Peyer's patch (tissue), 4 donors: Measurements from ENCODE around the gene NAV1. TPM values are rescaled to one million over a fixed set of nuclear protein-coding genes. Genes with fewer than 3 reads are reported as not detected.
A peak's percentile ranks its signal among the peaks of the same experiment; 100 is the strongest.

Experiments used
- DNase-seq, 3 donors: peaks; one replicate each; pipeline ENCODE4 v3.0.0-alpha.2; 2017 to 2019
- H3K27ac ChIP-seq, 4 donors: fragments of 200-600 bp; sonication (generic); one replicate each; pipeline ENCODE4 v1.5.1; 2016 to 2019
- H3K27me3 ChIP-seq, 2 donors: fragments of 200-600 bp; sonication (generic); one replicate each; pipeline ENCODE4 v1.5.1; 2019
- H3K36me3 ChIP-seq, 3 donors: fragments of 200-600 bp; sonication (generic); one replicate each; pipeline ENCODE4 v1.5.1; 2016 to 2019
- H3K4me1 ChIP-seq, 4 donors: fragments of 200-600 bp; sonication (generic); one replicate each; pipeline ENCODE4 v1.5.1; 2016 to 2019
- H3K4me3 ChIP-seq, 4 donors: fragments of 200-600 bp; sonication (generic); 1 replicate in 3 of 4; 2 replicates in 1 of 4; pipeline ENCODE4 v1.5.1; 2016 to 2019; ENCODE audit warnings: mild to moderate bottlenecking in 1 of 4
- H3K9me3 ChIP-seq, 4 donors: fragments of 200-600 bp; sonication (generic); one replicate each; pipeline ENCODE4 v1.5.1; 2016 to 2019; ENCODE audit warnings: mild to moderate bottlenecking in 1 of 4
- POLR2A ChIP-seq, 2 donors: fragments of 450-650 bp; IDR thresholded peaks; one replicate each; pipeline ENCODE4 v1.5.1; 2017; ENCODE audit warnings: antibody characterized with exemption in 2 of 2, mild to moderate bottlenecking in 2 of 2, moderate library complexity in 2 of 2
- total RNA-seq, 4 donors: library from RNA; depleted of rRNA; stranded (reverse); fragments of >200 nt; gene quantifications; one replicate each; pipeline ENCODE4 v1.1.0, GENCODE V29; 2016
- TF ChIP-seq, protein P1 (sequence below), 6 experiments: fragments of 450-650 bp in 4 of 6; fragments of 200-600 bp in 2 of 6; sonication (generic) in 1 of 6; IDR thresholded peaks; one replicate each; pipeline ENCODE4 v1.5.1; 2017 to 2019; ENCODE audit warnings: antibody characterized with exemption in 6 of 6, mild to moderate bottlenecking in 3 of 6, moderate library complexity in 1 of 6

NAV1 gene
- total RNA-seq, 4 donors from 2014 or later: 6.7 to 47.9 (median 14.9) TPM

DNA sequence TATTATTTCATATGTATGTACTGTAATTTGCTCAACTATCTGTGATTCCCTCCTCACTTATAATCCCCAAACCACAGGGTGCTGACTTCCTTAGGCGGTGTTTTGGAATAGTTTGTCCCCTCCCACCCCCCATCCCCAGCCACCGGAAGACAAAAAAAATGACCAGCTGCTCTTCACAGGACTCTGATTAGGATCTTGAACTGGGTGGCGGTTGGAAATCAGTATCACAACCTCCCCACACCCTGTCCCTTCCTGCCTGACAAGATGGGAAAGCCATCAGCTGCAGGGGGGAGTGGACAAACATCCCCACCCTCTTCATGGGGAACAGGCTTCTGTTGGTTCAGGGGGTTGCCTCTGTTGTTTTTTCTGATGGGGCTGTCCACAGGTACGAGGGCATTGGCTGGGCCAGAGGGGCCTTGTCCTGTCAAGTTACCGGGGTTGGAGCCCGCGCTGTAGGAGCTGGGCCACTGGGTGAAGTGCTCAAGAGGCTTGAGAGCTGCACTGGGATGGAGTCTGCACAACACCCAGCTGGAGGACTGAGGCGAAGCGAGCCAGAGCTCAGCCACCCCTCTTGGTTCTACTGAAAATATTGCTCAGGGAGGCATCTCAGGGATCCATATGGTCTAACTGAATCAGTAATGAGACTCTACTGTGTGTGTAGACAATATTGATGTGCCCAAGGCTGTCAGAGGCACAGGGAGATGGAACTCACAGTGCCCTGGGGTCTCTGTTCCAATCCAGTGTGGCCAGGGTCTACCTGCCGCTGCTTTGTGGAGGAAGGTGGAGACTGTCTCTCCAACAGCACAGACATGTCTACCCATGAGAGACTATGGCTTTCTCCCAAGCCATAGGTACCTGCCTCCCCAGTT lies 28.2 kb downstream of the NAV1 start:
- no peak overlapping the region for H3K4me3 ChIP-seq
- H3K27me3 ChIP-seq: no peaks in the 10 kb centered on the region
- H3K9me3 ChIP-seq: no peaks in the 10 kb centered on the region
- H3K36me3 ChIP-seq: no peaks in the 10 kb centered on the region
- DNase-seq: no peak
- no peak overlapping the region for H3K27ac ChIP-seq
- TF ChIP-seq POLR2A (IDR thresholded peaks at IDR 0.05): no peak
- TF ChIP-seq, protein P1, sequence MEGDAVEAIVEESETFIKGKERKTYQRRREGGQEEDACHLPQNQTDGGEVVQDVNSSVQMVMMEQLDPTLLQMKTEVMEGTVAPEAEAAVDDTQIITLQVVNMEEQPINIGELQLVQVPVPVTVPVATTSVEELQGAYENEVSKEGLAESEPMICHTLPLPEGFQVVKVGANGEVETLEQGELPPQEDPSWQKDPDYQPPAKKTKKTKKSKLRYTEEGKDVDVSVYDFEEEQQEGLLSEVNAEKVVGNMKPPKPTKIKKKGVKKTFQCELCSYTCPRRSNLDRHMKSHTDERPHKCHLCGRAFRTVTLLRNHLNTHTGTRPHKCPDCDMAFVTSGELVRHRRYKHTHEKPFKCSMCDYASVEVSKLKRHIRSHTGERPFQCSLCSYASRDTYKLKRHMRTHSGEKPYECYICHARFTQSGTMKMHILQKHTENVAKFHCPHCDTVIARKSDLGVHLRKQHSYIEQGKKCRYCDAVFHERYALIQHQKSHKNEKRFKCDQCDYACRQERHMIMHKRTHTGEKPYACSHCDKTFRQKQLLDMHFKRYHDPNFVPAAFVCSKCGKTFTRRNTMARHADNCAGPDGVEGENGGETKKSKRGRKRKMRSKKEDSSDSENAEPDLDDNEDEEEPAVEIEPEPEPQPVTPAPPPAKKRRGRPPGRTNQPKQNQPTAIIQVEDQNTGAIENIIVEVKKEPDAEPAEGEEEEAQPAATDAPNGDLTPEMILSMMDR (IDR thresholded peaks at IDR 0.05): no peak
- H3K4me1 ChIP-seq: peaks cover 0 to 5% (median 0%) of the 10 kb centered on the region in 4 donors

DNA sequence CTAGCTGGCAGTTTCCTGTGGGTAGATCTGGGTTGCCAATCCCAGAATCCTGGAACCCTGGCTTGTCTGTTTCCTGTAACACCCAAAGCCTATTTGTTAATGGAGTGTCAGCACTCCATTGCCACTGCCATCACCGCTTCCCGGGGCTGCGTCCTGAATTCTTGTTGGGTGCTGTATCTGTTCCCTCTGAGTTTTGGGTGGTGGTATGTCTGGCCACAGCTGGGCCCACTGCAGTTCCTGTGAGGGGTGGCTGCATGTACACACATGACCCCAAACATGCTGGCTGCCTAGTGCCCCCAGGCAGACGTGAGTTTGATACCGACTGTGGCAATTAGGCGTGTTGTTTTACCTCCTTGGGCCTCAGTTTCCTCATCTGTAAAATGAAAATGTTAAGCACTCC lies 29.3 kb downstream of the NAV1 start:
- no peak overlapping the region for H3K27ac ChIP-seq

DNA sequence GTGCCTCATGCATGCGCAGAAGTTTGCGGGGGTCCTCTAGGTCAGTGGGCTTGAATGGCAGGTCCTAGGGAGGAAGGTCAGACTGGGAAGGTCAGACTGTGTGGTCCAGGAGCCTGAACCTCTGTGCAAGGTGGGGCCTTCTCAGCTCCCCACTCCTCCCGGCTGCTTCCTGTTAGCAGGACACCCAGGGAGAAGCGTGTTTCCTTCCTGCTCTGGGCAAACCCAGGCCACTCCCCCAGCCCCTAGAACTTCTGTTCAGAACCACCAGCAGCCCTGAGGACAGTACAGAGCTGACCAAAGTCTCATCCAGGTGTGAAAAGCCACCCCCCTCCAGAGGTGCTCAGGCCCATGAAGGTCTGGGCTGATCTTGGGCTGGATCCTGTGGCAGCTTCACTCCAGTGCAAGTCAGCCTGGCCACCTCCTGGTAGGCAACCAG lies 29.9 kb downstream of the NAV1 start:
- no peak for TF ChIP-seq POLR2A (IDR thresholded peaks at IDR 0.05)
- TF ChIP-seq, protein P1 (IDR thresholded peaks at IDR 0.05): no peak
- Histone ChIP-seq H3K4me1 (no peaks in the 10 kb centered on the region), H3K9me3 (no peaks in the 10 kb centered on the region), H3K27ac (peak overlapping the region in 1 of 4 donors; percentile 35), H3K4me3 (no peak overlapping the region), H3K27me3 (no peaks in the 10 kb centered on the region), H3K36me3 (no peaks in the 10 kb centered on the region)
- no peak for DNase-seq

More for the DNA sequence above, 29.3 kb downstream of the NAV1 start:
- Histone ChIP-seq H3K27me3 (no peaks in the 10 kb centered on the region), H3K9me3 (no peaks in the 10 kb centered on the region), H3K4me3 (no peak overlapping the region), H3K4me1 (no peaks in the 10 kb centered on the region), H3K36me3 (no peaks in the 10 kb centered on the region)
- DNase-seq: no peak
- no peak for TF ChIP-seq POLR2A (IDR thresholded peaks at IDR 0.05)
- TF ChIP-seq, protein P1 (IDR thresholded peaks at IDR 0.05): no peak

DNA sequence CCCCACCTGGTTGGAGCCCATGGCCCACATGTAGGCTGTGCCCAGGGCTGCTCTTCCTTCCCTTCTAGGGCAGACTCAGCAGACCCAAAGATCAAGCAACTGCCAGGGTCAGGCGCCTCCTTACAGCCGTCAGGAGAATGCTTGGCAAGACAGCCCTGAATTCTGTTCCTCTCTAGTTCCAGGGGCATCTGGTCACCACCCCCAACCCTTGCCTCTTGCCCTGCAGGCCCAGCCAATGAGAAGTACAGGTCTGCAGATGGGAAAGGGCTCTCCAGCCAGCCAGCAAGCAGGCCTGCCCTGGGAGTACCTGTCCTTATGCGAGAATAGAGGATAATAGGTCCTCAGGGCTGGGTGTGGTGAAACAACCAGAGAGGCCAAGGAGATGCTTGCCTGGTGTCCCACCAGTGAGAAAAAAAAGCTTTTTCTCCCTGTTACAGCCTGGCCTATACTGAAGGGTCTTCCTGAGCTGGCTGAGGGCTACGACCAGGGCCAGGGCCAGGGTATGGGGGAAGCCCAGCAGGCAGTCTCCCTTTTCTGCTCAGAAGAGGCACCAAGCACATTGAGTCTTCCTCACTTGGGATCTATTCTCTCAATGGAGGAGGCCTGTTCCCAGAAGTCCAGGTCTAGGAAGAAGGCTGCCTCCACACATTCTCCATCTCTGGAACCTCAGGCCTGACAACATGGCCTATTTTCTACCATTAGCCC lies 31.4 kb downstream of the NAV1 start:
- H3K9me3 ChIP-seq: no peaks in the 10 kb centered on the region
- H3K36me3 ChIP-seq: no peaks in the 10 kb centered on the region
- H3K27me3 ChIP-seq: no peaks in the 10 kb centered on the region
- peak overlapping the region in 3 of 4 donors; percentile 34 to 66 (median 52) for H3K27ac ChIP-seq
- no peak overlapping the region for H3K4me3 ChIP-seq
- DNase-seq: peak in 1 of 3 donors; percentile 30
- no peak for TF ChIP-seq POLR2A (IDR thresholded peaks at IDR 0.05)
- TF ChIP-seq, protein P1 (IDR thresholded peaks at IDR 0.05): no peak
- H3K4me1 ChIP-seq: no peaks in the 10 kb centered on the region

DNA sequence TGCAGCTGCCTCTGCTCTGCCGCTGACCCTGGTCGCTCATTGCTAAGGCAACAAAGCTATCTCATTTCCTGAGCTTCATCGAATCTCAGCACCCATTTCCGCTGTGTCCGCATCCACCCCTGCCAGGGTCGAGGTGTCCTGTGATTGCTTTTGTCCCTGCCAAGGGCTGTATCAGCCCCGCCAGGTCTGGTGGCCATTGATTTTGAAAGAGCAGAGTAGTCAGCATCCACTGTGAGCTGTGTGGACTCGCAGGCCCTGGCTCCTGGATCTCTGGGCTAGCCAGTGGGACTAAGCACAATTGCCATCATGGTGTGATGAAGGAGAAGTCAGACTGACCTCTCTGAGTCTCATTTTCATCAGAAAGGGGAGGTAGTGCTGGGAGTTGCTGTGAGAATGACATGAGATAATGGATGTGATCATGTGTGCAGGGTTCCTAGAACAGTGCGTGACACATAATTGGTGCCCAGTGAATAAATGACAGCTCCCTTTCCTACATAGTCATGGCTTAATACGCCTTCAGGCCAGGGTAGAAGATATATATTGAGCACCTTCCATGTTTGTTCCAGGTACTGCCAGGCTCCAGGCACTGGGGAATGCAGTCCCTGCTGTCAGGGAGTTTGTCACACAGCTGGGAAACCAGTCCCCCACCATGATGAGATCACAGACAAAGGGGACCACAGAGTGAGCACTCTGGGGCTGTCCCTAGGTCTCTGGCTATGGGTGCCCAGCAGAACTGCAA lies 32.1 kb downstream of the NAV1 start:
- TF ChIP-seq POLR2A (IDR thresholded peaks at IDR 0.05): no peak
- TF ChIP-seq, protein P1 (IDR thresholded peaks at IDR 0.05): no peak
- no peak overlapping the region for H3K4me3 ChIP-seq
- H3K4me1 ChIP-seq: no peaks in the 10 kb centered on the region
- H3K9me3 ChIP-seq: no peaks in the 10 kb centered on the region
- peak in 1 of 3 donors; percentile 45 for DNase-seq
- H3K27ac ChIP-seq: peak overlapping the region in 3 of 4 donors; percentile 34 to 66 (median 52)
- no peaks in the 10 kb centered on the region for H3K36me3 ChIP-seq
- H3K27me3 ChIP-seq: no peaks in the 10 kb centered on the region
